ENCODE data around the gene PPP4R2.

GRCh38 chr3:73028803-73029202, 32.2 kb downstream of the PPP4R2 start:
- no peak for TF ChIP-seq CTCF (IDR thresholded peaks at IDR 0.05 in 8 of 11, conservative IDR thresholded peaks at IDR 0.05 in 3 of 11)
- TF ChIP-seq POLR2A (IDR thresholded peaks at IDR 0.05) = no peak
- no peak for TF ChIP-seq POLR2AphosphoS5 (IDR thresholded peaks at IDR 0.05)
